ENCODE data around the gene PPP1R12C.
"Not testable (repeated sequence)": the region's sequence is repeated elsewhere in the genome, so short reads cannot be mapped to it uniquely, and the experiment has no call there.

The PPP1R12C gene

DNA sequence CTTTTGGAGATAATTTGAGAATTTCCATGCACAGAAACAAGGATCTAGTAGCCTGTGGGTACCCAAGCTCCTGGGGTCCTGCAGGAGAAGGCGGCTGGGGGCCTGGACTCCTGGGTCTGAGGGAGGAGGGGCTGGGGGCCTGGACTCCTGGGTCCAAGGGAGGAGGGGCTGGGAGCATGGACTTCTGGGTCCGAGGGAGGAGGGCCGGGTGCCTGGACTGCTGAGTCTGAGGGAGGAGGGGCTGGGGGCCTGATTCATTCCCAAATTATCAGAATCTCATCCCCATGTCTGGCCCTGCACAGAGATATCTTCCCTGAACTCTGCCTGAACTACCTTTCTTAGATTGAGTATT, 54.0 kb downstream of the PPP1R12C start:
- peak overlapping the region; percentile 37 for H2AK5ac ChIP-seq (ENCODE audit: low read depth, low read length)
- DNase-seq (ENCODE audit: low spot score) = no peak
- no peaks in the 10 kb centered on the region for H3K9me3 ChIP-seq (replicated peaks in 1 of 2; ENCODE audit: control insufficient read depth in 2 of 2, insufficient read depth in 1 of 2, low read depth in 1 of 2, low read length in 2 of 2)
- no peak overlapping the region for H3K9ac ChIP-seq (ENCODE audit: low read depth, low read length, poor library complexity)
- no peak overlapping the region for H3K27ac ChIP-seq (replicated peaks; ENCODE audit: low read length)
- H3K27me3 ChIP-seq (ENCODE audit: control insufficient read depth in 3 of 3, insufficient read depth in 3 of 3, low read depth in 1 of 3, low read length in 3 of 3) = peaks cover 0 to 32% (median 27%) of the 10 kb centered on the region in 3 experiments
- H4K91ac ChIP-seq (ENCODE audit: low read depth, low read length, poor library complexity) = no peak overlapping the region
- peak overlapping the region; percentile 23 for H3K4me2 ChIP-seq (ENCODE audit: insufficient read depth, low read length, poor library complexity, severe bottlenecking)
- H4K8ac ChIP-seq (ENCODE audit: low read depth, low read length) = no peak overlapping the region
- no peaks in the 10 kb centered on the region for H3K4me1 ChIP-seq (ENCODE audit: control insufficient read depth in 2 of 2, insufficient read depth in 1 of 2, low read depth in 1 of 2, low read length in 2 of 2)
- H3K23ac ChIP-seq (ENCODE audit: low read depth, low read length, poor library complexity) = no peak overlapping the region
- no peak overlapping the region for H2BK12ac ChIP-seq (ENCODE audit: low read length)
- H2AFZ ChIP-seq (ENCODE audit: low read length) = peak overlapping the region; percentile 41
- peak overlapping the region in 1 of 2 donors; percentile 83 for H3K4me3 ChIP-seq (ENCODE audit: low read length in 2 of 2)
- H3K36me3 ChIP-seq (replicated peaks in 1 of 2; ENCODE audit: control insufficient read depth in 2 of 2, insufficient read depth in 2 of 2, low read length in 2 of 2) = peaks cover 0 to 8% of the 10 kb centered on the region in 2 donors
- H2BK5ac ChIP-seq (ENCODE audit: low read length) = no peak overlapping the region
- H2BK120ac ChIP-seq (ENCODE audit: low read depth, low read length) = no peak overlapping the region
- H3K14ac ChIP-seq (ENCODE audit: low read length) = no peak overlapping the region
- no peak overlapping the region for H3K4ac ChIP-seq (ENCODE audit: low read length)
- H2BK15ac ChIP-seq (ENCODE audit: low read length) = peak overlapping the region; percentile 49
- WGBS, 2 donors (ENCODE audit: extremely low coverage in 2 of 2, insufficient read length in 2 of 2, insufficient replicate concordance in 1 of 2) = no CpG with 5 or more reads among the region's 3 CpGs
- peak overlapping the region; percentile 64 for H3K18ac ChIP-seq (ENCODE audit: low read length)
- peaks cover 6% of the 10 kb centered on the region for H3K79me1 ChIP-seq (ENCODE audit: low read depth, low read length)

DNA sequence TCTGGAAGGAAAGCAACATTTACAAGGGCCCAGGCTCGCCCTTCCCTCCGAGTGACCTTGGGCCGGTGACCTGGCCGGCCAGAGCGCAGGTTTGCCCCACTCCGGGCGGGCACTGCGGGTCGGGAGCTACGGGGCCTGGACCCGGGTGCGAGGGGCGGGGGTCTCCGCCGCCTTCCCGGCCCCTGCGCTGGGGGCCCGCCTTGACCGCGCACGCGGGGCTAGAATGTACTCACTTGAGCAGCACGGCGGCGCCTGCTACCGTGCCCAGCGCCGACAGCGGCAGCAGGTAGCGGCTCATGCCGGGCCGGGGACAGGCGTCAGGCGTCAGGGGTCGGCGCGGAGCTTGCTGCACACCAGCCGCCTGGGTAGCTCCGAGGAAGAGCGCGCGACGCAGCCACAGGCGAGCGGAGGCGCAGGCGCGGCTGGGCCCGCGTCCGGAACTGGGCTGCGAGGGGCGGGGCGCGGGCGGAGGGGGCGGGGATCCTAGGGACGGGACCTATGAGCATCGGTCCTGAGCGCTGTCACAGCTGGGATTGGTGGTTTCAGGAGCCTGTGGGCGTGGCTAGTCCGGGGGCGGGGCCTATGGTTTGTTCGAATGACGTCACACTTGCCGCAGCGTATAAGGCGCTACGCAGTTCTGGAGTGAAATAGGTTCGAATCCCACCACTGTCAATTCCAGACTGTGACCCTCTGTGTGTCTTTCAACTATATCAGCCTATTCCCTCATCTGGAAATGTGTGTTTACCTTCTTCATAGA, 54.5 kb downstream of the PPP1R12C start, which contains the start of gene RDH13:
RDH13 (minus strand) TSS at position 414 of the 757 bp plus-strand sequence; CDS start at position 298, 116 bp downstream.
- peaks cover 6% of the 10 kb centered on the region for H3K79me1 ChIP-seq (ENCODE audit: low read depth, low read length)
- peaks cover 0 to 13% of the 10 kb centered on the region in 2 donors for H3K36me3 ChIP-seq (replicated peaks in 1 of 2; ENCODE audit: control insufficient read depth in 2 of 2, insufficient read depth in 2 of 2, low read length in 2 of 2)
- no CpG with 5 or more reads among the region's 70 CpGs for WGBS, 2 donors (ENCODE audit: extremely low coverage in 2 of 2, insufficient read length in 2 of 2, insufficient replicate concordance in 1 of 2)
- peak within 1 kb of the TSS; percentile 90 for H3K9ac ChIP-seq (ENCODE audit: low read depth, low read length, poor library complexity)
- H3K4me1 ChIP-seq (ENCODE audit: control insufficient read depth in 2 of 2, insufficient read depth in 1 of 2, low read depth in 1 of 2, low read length in 2 of 2) = no peaks in the 10 kb centered on the region
- peak within 1 kb of the TSS; percentile 49 for H2BK15ac ChIP-seq (ENCODE audit: low read length)
- H4K91ac ChIP-seq (ENCODE audit: low read depth, low read length, poor library complexity) = no peak within 1 kb of the TSS
- H3K4me2 ChIP-seq (ENCODE audit: insufficient read depth, low read length, poor library complexity, severe bottlenecking) = peak within 1 kb of the TSS; percentile 86
- H2BK12ac ChIP-seq (ENCODE audit: low read length) = no peak within 1 kb of the TSS
- peak within 1 kb of the TSS; percentile 84 for H2AK5ac ChIP-seq (ENCODE audit: low read depth, low read length)
- H4K8ac ChIP-seq (ENCODE audit: low read depth, low read length) = no peak within 1 kb of the TSS
- peak within 1 kb of the TSS; percentile 95 for H2AFZ ChIP-seq (ENCODE audit: low read length)
- no peak within 1 kb of the TSS for H2BK120ac ChIP-seq (ENCODE audit: low read depth, low read length)
- peaks cover 0 to 28% (median 24%) of the 10 kb centered on the region in 3 experiments for H3K27me3 ChIP-seq (ENCODE audit: control insufficient read depth in 3 of 3, insufficient read depth in 3 of 3, low read depth in 1 of 3, low read length in 3 of 3)
- peak within 1 kb of the TSS; percentile 97 for H3K14ac ChIP-seq (ENCODE audit: low read length)
- no peak within 1 kb of the TSS for H3K4ac ChIP-seq (ENCODE audit: low read length)
- peak within 1 kb of the TSS; percentile 83 to 92 for H3K4me3 ChIP-seq (ENCODE audit: low read length in 2 of 2)
- peak within 1 kb of the TSS; percentile 92 for H3K18ac ChIP-seq (ENCODE audit: low read length)
- H3K27ac ChIP-seq (replicated peaks; ENCODE audit: low read length) = no peak within 1 kb of the TSS
- peak; percentile 92 for DNase-seq (ENCODE audit: low spot score)
- H2BK5ac ChIP-seq (ENCODE audit: low read length) = no peak within 1 kb of the TSS
- H3K9me3 ChIP-seq (replicated peaks in 1 of 2; ENCODE audit: control insufficient read depth in 2 of 2, insufficient read depth in 1 of 2, low read depth in 1 of 2, low read length in 2 of 2) = no peaks in the 10 kb centered on the region
- H3K23ac ChIP-seq (ENCODE audit: low read depth, low read length, poor library complexity) = peak within 1 kb of the TSS; percentile 99

DNA sequence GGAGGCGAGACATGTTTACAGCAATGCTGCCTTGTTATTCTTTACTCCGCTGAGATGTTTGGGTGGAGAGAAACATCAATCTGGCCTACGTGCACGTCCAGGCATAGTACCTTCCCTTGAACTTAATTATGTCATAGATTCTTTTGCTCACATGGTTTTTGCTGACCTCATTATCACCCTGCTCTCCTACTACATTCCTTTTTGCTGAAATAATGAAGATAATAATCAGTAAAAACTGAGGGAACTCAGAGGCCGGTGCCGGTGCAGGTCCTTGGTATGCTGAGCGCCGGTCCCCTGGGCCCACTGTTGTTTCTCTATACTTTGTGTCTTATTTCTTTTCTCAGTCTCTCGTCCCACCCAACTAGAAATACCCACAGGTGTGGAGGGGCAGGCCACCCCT, 57.1 kb downstream of the PPP1R12C start:
- H2BK120ac ChIP-seq (ENCODE audit: low read depth, low read length); H4K91ac ChIP-seq (ENCODE audit: low read depth, low read length, poor library complexity); H2BK15ac ChIP-seq (ENCODE audit: low read length); H3K4me3 ChIP-seq (ENCODE audit: low read length in 2 of 2); H3K23ac ChIP-seq (ENCODE audit: low read depth, low read length, poor library complexity); H2BK5ac ChIP-seq (ENCODE audit: low read length); H3K18ac ChIP-seq (ENCODE audit: low read length); H3K79me1 ChIP-seq (ENCODE audit: low read depth, low read length); H3K4me1 ChIP-seq (ENCODE audit: control insufficient read depth in 2 of 2, insufficient read depth in 1 of 2, low read depth in 1 of 2, low read length in 2 of 2); H3K14ac ChIP-seq (ENCODE audit: low read length); H3K9me3 ChIP-seq (replicated peaks in 1 of 2; ENCODE audit: control insufficient read depth in 2 of 2, insufficient read depth in 1 of 2, low read depth in 1 of 2, low read length in 2 of 2); H4K8ac ChIP-seq (ENCODE audit: low read depth, low read length); H3K4me2 ChIP-seq (ENCODE audit: insufficient read depth, low read length, poor library complexity, severe bottlenecking); H2BK12ac ChIP-seq (ENCODE audit: low read length); DNase-seq (ENCODE audit: low spot score); H2AFZ ChIP-seq (ENCODE audit: low read length); H2AK5ac ChIP-seq (ENCODE audit: low read depth, low read length); H3K4ac ChIP-seq (ENCODE audit: low read length); H3K27me3 ChIP-seq (ENCODE audit: control insufficient read depth in 3 of 3, insufficient read depth in 3 of 3, low read depth in 1 of 3, low read length in 3 of 3); H3K27ac ChIP-seq (replicated peaks; ENCODE audit: low read length); H3K9ac ChIP-seq (ENCODE audit: low read depth, low read length, poor library complexity): not testable (repeated sequence)
- no CpG with 5 or more reads among the region's 9 CpGs for WGBS, 2 donors (ENCODE audit: extremely low coverage in 2 of 2, insufficient read length in 2 of 2, insufficient replicate concordance in 1 of 2)
- peaks cover 4 to 37% of the 10 kb centered on the region in 2 donors for H3K36me3 ChIP-seq (replicated peaks in 1 of 2; ENCODE audit: control insufficient read depth in 2 of 2, insufficient read depth in 2 of 2, low read length in 2 of 2)

DNA sequence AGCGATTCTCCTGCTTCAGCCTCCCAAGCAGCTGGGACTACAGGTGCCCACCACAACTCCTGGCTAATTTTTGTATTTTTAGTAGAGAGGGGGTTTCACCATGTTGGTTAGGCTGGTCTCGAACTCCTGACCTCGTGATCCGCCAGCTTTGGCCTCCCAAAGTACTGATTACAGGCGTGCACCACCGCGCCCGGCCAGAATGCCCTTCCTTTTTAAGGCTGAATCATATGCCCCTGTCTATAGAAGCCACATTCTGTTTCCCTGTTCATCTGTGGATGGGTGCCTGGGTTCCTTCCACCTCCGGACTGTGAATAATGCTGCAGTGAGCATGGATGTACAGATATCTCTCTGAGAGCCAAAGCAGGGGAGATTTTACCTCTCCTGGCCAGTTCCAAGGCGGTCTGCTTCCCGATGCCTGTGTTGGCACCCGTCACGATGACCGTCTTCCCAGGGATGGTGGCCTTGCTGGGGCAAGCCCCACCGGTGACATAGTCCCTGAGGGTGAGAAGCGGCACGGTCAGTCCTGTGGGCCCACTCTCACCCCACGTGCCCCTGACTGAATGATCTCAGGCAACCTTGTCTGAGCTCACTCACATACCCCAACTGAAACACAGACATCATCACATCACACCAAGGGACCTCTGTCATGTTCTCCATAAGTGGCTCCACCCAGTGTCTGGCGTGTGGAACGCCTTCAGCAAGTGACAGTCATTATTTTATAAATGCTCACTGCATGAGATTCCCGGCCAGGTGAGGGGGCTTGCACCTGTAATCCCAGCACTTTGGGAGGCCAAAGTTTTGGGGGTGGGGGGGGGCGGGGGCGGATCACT, 58.4 kb downstream of the PPP1R12C start:
- Histone ChIP-seq H2BK12ac (ENCODE audit: low read length) (no peak overlapping the region), H2BK120ac (ENCODE audit: low read depth, low read length) (no peak overlapping the region), H3K79me1 (ENCODE audit: low read depth, low read length) (peaks cover 6% of the 10 kb centered on the region), H3K36me3 (replicated peaks in 1 of 2; ENCODE audit: control insufficient read depth in 2 of 2, insufficient read depth in 2 of 2, low read length in 2 of 2) (peaks cover 5 to 47% of the 10 kb centered on the region in 2 donors), H3K9ac (ENCODE audit: low read depth, low read length, poor library complexity) (no peak overlapping the region), H3K27ac (replicated peaks; ENCODE audit: low read length) (no peak overlapping the region), H3K18ac (ENCODE audit: low read length) (no peak overlapping the region), H3K9me3 (replicated peaks in 1 of 2; ENCODE audit: control insufficient read depth in 2 of 2, insufficient read depth in 1 of 2, low read depth in 1 of 2, low read length in 2 of 2) (peaks cover 0 to 6% of the 10 kb centered on the region in 2 donors), H3K4me3 (ENCODE audit: low read length in 2 of 2) (no peak overlapping the region), H3K4me1 (ENCODE audit: control insufficient read depth in 2 of 2, insufficient read depth in 1 of 2, low read depth in 1 of 2, low read length in 2 of 2) (no peaks in the 10 kb centered on the region), H2BK15ac (ENCODE audit: low read length) (no peak overlapping the region), H2AK5ac (ENCODE audit: low read depth, low read length) (no peak overlapping the region), H3K27me3 (ENCODE audit: control insufficient read depth in 3 of 3, insufficient read depth in 3 of 3, low read depth in 1 of 3, low read length in 3 of 3) (peaks cover 0 to 6% (median 0%) of the 10 kb centered on the region in 3 experiments), H3K23ac (ENCODE audit: low read depth, low read length, poor library complexity) (no peak overlapping the region), H4K91ac (ENCODE audit: low read depth, low read length, poor library complexity) (no peak overlapping the region), H4K8ac (ENCODE audit: low read depth, low read length) (no peak overlapping the region), H2BK5ac (ENCODE audit: low read length) (no peak overlapping the region), H2AFZ (ENCODE audit: low read length) (no peak overlapping the region), H3K4me2 (ENCODE audit: insufficient read depth, low read length, poor library complexity, severe bottlenecking) (no peak overlapping the region), H3K4ac (ENCODE audit: low read length) (no peak overlapping the region), H3K14ac (ENCODE audit: low read length) (no peak overlapping the region)
- no peak for DNase-seq (ENCODE audit: low spot score)
- no CpG with 5 or more reads among the region's 23 CpGs for WGBS, 2 donors (ENCODE audit: extremely low coverage in 2 of 2, insufficient read length in 2 of 2, insufficient replicate concordance in 1 of 2)
